ENCODE measurements around the gene CST1. TPM values are rescaled to one million over a fixed set of nuclear protein-coding genes. Genes with fewer than 3 reads are reported as not detected.
"Not testable (repeated sequence)": the region's sequence is repeated elsewhere in the genome, so short reads cannot be mapped to it uniquely, and the experiment has no call there.

Gene CST1
- total RNA-seq, 1 experiment from 2014 or later = 1.2 TPM

- Mint-ChIP-seq H3K36me3 (ENCODE audit: insufficient read depth, unreplicated experiment) (no peaks in the 10 kb centered on the region), H3K27me3 (ENCODE audit: unreplicated experiment) (peaks cover 26% of the 10 kb centered on the region), H3K27ac (ENCODE audit: unreplicated experiment) (no peak overlapping the region), H3K4me1 (ENCODE audit: low read depth, unreplicated experiment) (no peaks in the 10 kb centered on the region), H3K9me3 (ENCODE audit: low read depth, unreplicated experiment) (no peaks in the 10 kb centered on the region), H3K4me3 (ENCODE audit: low read depth, unreplicated experiment) (no peak overlapping the region)
- no peak for DNase-seq
- TF ChIP-seq CTCF (IDR thresholded peaks at IDR 0.05; ENCODE audit: unreplicated experiment) = no peak
- intact Hi-C loops (cut with micrococcal nuclease; ENCODE audit: unreplicated experiment) = no loop called here
- BruUV-seq (replicated peaks) = no TSS peak
- CTCF ChIA-PET = no interaction called here
These were observed 23.3 kb upstream of the CST1 start for GRCh38 chr20:23774081-23774480.

GRCh38 chr20:23773579-23773978 is 22.8 kb upstream of the CST1 start:
- Mint-ChIP-seq H3K4me3 (ENCODE audit: low read depth, unreplicated experiment) (no peak overlapping the region), H3K9me3 (ENCODE audit: low read depth, unreplicated experiment) (no peaks in the 10 kb centered on the region), H3K27me3 (ENCODE audit: unreplicated experiment) (peaks cover 26% of the 10 kb centered on the region), H3K4me1 (ENCODE audit: low read depth, unreplicated experiment) (no peaks in the 10 kb centered on the region), H3K27ac (ENCODE audit: unreplicated experiment) (no peak overlapping the region), H3K36me3 (ENCODE audit: insufficient read depth, unreplicated experiment) (no peaks in the 10 kb centered on the region)
- TF ChIP-seq CTCF (IDR thresholded peaks at IDR 0.05; ENCODE audit: unreplicated experiment) = no peak
- CTCF ChIA-PET = no interaction called here
- intact Hi-C loops (cut with micrococcal nuclease; ENCODE audit: unreplicated experiment) = no loop called here
- no TSS peak for BruUV-seq (replicated peaks)
- DNase-seq = no peak

- CTCF ChIA-PET = no interaction called here
- Mint-ChIP-seq H3K4me1 (ENCODE audit: low read depth, unreplicated experiment) (no peaks in the 10 kb centered on the region), H3K4me3 (ENCODE audit: low read depth, unreplicated experiment) (no peak overlapping the region), H3K9me3 (ENCODE audit: low read depth, unreplicated experiment) (no peaks in the 10 kb centered on the region), H3K36me3 (ENCODE audit: insufficient read depth, unreplicated experiment) (no peaks in the 10 kb centered on the region), H3K27me3 (ENCODE audit: unreplicated experiment) (peaks cover 26% of the 10 kb centered on the region), H3K27ac (ENCODE audit: unreplicated experiment) (no peak overlapping the region)
- intact Hi-C loops (cut with micrococcal nuclease; ENCODE audit: unreplicated experiment) = no loop called here
- no TSS peak for BruUV-seq (replicated peaks)
- no peak for DNase-seq
- TF ChIP-seq CTCF (IDR thresholded peaks at IDR 0.05; ENCODE audit: unreplicated experiment) = no peak
These were observed 22.4 kb upstream of the CST1 start for GRCh38 chr20:23773127-23773526.

- H3K9me3 Mint-ChIP-seq (ENCODE audit: low read depth, unreplicated experiment) = no peaks in the 10 kb centered on the region
- TF ChIP-seq CTCF (IDR thresholded peaks at IDR 0.05; ENCODE audit: unreplicated experiment) = no peak
- no TSS peak for BruUV-seq (replicated peaks)
- H3K27me3 Mint-ChIP-seq (ENCODE audit: unreplicated experiment) = peaks cover 28% of the 10 kb centered on the region
- intact Hi-C loops (cut with micrococcal nuclease; ENCODE audit: unreplicated experiment) = no loop called here
- H3K36me3 Mint-ChIP-seq (ENCODE audit: insufficient read depth, unreplicated experiment) = no peaks in the 10 kb centered on the region
- H3K4me3 Mint-ChIP-seq (ENCODE audit: low read depth, unreplicated experiment) = no peak overlapping the region
- CTCF ChIA-PET = no interaction called here
- H3K27ac Mint-ChIP-seq (ENCODE audit: unreplicated experiment) = no peak overlapping the region
- no peaks in the 10 kb centered on the region for H3K4me1 Mint-ChIP-seq (ENCODE audit: low read depth, unreplicated experiment)
- no peak for DNase-seq
These were observed 21.3 kb upstream of the CST1 start for GRCh38 chr20:23772074-23772473.

- Mint-ChIP-seq H3K27ac (ENCODE audit: unreplicated experiment) (no peak overlapping the region), H3K4me3 (ENCODE audit: low read depth, unreplicated experiment) (no peak overlapping the region), H3K27me3 (ENCODE audit: unreplicated experiment) (peaks cover 38% of the 10 kb centered on the region), H3K4me1 (ENCODE audit: low read depth, unreplicated experiment) (no peaks in the 10 kb centered on the region), H3K36me3 (ENCODE audit: insufficient read depth, unreplicated experiment) (no peaks in the 10 kb centered on the region), H3K9me3 (ENCODE audit: low read depth, unreplicated experiment) (no peaks in the 10 kb centered on the region)
- TF ChIP-seq CTCF (IDR thresholded peaks at IDR 0.05; ENCODE audit: unreplicated experiment) = no peak
- no TSS peak for BruUV-seq (replicated peaks)
- CTCF ChIA-PET = no interaction called here
- DNase-seq = no peak
- intact Hi-C loops (cut with micrococcal nuclease; ENCODE audit: unreplicated experiment) = no loop called here
These were observed 19.6 kb upstream of the CST1 start for GRCh38 chr20:23770384-23770783.

- H3K4me3 Mint-ChIP-seq (ENCODE audit: low read depth, unreplicated experiment); H3K4me1 Mint-ChIP-seq (ENCODE audit: low read depth, unreplicated experiment); DNase-seq; H3K36me3 Mint-ChIP-seq (ENCODE audit: insufficient read depth, unreplicated experiment); H3K9me3 Mint-ChIP-seq (ENCODE audit: low read depth, unreplicated experiment); BruUV-seq (replicated peaks); CTCF ChIA-PET; H3K27ac Mint-ChIP-seq (ENCODE audit: unreplicated experiment); intact Hi-C loops (cut with micrococcal nuclease; ENCODE audit: unreplicated experiment): not testable (repeated sequence)
- H3K27me3 Mint-ChIP-seq (ENCODE audit: unreplicated experiment) = peaks cover 27% of the 10 kb centered on the region
These were observed 17.8 kb upstream of the CST1 start for GRCh38 chr20:23768520-23768919.

All from Calu3 (cell line).